ENCODE measurements around the gene RRAGC. TPM values are rescaled to one million over a fixed set of nuclear protein-coding genes. Genes with fewer than 3 reads are reported as not detected.

The RRAGC gene
- total RNA-seq, 1 donor from 2014 or later, result 11.4 TPM

DNA sequence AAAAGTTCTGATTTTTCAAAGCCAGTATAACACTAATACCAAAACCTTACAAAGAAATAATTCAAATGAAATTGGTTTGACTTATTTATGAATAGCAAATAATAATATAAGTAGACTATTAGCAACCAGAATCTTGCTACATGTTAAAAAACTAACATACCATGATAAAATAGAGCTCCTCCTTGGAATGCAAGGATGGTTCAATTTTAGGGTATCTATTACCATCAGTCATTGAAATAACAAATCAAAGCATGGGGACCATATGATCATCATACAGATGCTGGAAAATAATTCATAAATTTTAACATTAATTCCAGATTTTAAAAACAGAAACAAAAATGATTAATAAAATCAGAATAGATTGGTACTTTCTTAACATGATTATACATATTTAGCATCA, 66.3 kb downstream of the RRAGC start:
- Histone ChIP-seq H3K27ac (no peak overlapping the region), H3K4me3 (no peak overlapping the region), H3K9me3 (ENCODE audit: low read depth) (peaks cover 5% of the 10 kb centered on the region), H3K4me2 (no peak overlapping the region), H4K20me1 (ENCODE audit: low read depth) (no peaks in the 10 kb centered on the region), H2AFZ (replicated peaks) (no peak overlapping the region), H3K27me3 (no peaks in the 10 kb centered on the region), H3F3A (ENCODE audit: low read depth) (peaks cover 6% of the 10 kb centered on the region), H3K4me1 (peaks cover 15% of the 10 kb centered on the region), H3K79me2 (ENCODE audit: low read depth) (no peaks in the 10 kb centered on the region), H3K9ac (no peak overlapping the region), H3K36me3 (no peaks in the 10 kb centered on the region)
- Mint-ChIP-seq H3K36me3 (no peaks in the 10 kb centered on the region), H3K27me3 (ENCODE audit: insufficient read depth, low read depth) (peaks cover 15% of the 10 kb centered on the region), H3K27ac (no peak overlapping the region), H3K4me1 (peaks cover 15% of the 10 kb centered on the region), H3K9me3 (peaks cover 8% of the 10 kb centered on the region), H3K4me3 (no peak overlapping the region)
- DNase-seq (ENCODE audit: low spot score), result no peak
- no peak for TF ChIP-seq EZH2phosphoT487 (IDR thresholded peaks at IDR 0.05)
- no peak for TF ChIP-seq EZH2 (IDR thresholded peaks at IDR 0.05)
- TF ChIP-seq, protein P1, sequence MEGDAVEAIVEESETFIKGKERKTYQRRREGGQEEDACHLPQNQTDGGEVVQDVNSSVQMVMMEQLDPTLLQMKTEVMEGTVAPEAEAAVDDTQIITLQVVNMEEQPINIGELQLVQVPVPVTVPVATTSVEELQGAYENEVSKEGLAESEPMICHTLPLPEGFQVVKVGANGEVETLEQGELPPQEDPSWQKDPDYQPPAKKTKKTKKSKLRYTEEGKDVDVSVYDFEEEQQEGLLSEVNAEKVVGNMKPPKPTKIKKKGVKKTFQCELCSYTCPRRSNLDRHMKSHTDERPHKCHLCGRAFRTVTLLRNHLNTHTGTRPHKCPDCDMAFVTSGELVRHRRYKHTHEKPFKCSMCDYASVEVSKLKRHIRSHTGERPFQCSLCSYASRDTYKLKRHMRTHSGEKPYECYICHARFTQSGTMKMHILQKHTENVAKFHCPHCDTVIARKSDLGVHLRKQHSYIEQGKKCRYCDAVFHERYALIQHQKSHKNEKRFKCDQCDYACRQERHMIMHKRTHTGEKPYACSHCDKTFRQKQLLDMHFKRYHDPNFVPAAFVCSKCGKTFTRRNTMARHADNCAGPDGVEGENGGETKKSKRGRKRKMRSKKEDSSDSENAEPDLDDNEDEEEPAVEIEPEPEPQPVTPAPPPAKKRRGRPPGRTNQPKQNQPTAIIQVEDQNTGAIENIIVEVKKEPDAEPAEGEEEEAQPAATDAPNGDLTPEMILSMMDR (IDR thresholded peaks at IDR 0.05), result no peak

DNA sequence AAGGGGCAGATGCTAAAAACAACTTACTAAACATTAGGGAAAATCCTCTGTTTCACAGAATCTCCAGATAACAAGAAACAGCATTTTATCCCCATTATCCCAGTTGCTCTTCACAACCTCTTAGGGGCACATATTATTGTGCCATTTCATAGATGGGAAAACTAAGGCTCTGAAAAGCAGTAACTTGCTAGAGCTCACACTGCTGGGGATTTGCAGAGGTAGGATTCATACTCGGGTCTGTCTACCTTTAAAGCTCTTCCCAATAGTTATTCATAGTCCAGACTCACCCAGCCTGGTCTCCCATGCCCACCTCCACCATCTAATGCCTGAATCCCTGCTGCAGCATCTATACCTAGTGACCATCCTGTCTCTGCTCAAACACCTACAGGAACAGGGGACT, 67.7 kb downstream of the RRAGC start:
- no peak overlapping the region for H3K4me2 ChIP-seq
- Mint-ChIP-seq H3K27ac (no peak overlapping the region), H3K36me3 (no peaks in the 10 kb centered on the region), H3K4me3 (no peak overlapping the region), H3K27me3 (ENCODE audit: insufficient read depth, low read depth) (peaks cover 15% of the 10 kb centered on the region), H3K4me1 (peaks cover 26% of the 10 kb centered on the region), H3K9me3 (peaks cover 8% of the 10 kb centered on the region)
- peaks cover 10% of the 10 kb centered on the region for H3F3A ChIP-seq (ENCODE audit: low read depth)
- no peak overlapping the region for H2AFZ ChIP-seq (replicated peaks)
- no peaks in the 10 kb centered on the region for H3K79me2 ChIP-seq (ENCODE audit: low read depth)
- H4K20me1 ChIP-seq (ENCODE audit: low read depth), result no peaks in the 10 kb centered on the region
- no peak for TF ChIP-seq EZH2 (IDR thresholded peaks at IDR 0.05)
- TF ChIP-seq EZH2phosphoT487 (IDR thresholded peaks at IDR 0.05), result no peak
- TF ChIP-seq, protein P1 (IDR thresholded peaks at IDR 0.05), result no peak
- H3K27ac ChIP-seq, result no peak overlapping the region
- no peak overlapping the region for H3K4me3 ChIP-seq
- H3K9me3 ChIP-seq (ENCODE audit: low read depth), result peaks cover 5% of the 10 kb centered on the region
- H3K9ac ChIP-seq, result no peak overlapping the region
- H3K27me3 ChIP-seq, result no peaks in the 10 kb centered on the region
- DNase-seq (ENCODE audit: low spot score), result no peak
- H3K4me1 ChIP-seq, result peaks cover 20% of the 10 kb centered on the region
- no peaks in the 10 kb centered on the region for H3K36me3 ChIP-seq

DNA sequence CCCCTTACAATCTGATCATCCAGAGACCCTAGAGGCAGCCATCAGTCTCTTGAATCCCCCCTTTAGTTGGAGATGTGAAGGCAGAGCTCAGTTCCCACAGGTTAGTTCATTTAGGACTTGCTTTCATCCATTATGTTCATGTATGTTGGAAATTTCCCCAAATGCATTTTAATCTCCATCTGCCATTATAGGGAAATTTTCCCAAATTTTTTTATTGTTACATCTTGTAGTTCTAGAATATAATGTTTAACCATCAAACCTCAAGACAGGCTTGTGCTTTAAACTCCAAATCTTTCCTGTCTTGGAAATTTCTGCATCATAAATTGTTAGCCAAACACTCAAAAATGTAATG, 68.4 kb downstream of the RRAGC start:
- peaks cover 17% of the 10 kb centered on the region for H3K27me3 Mint-ChIP-seq (ENCODE audit: insufficient read depth, low read depth)
- DNase-seq (ENCODE audit: low spot score), result no peak
- H2AFZ ChIP-seq (replicated peaks), result no peak overlapping the region

More for the DNA sequence above, 68.4 kb downstream of the RRAGC start:
- H3F3A ChIP-seq (ENCODE audit: low read depth), result peaks cover 10% of the 10 kb centered on the region
- H3K4me2 ChIP-seq, result no peak overlapping the region
- no peak for TF ChIP-seq EZH2phosphoT487 (IDR thresholded peaks at IDR 0.05)
- TF ChIP-seq, protein P1 (IDR thresholded peaks at IDR 0.05), result no peak
- TF ChIP-seq EZH2 (IDR thresholded peaks at IDR 0.05), result no peak
- Mint-ChIP-seq H3K36me3 (no peaks in the 10 kb centered on the region), H3K27ac (no peak overlapping the region), H3K4me3 (no peak overlapping the region), H3K9me3 (peaks cover 8% of the 10 kb centered on the region), H3K4me1 (peaks cover 30% of the 10 kb centered on the region)
- no peaks in the 10 kb centered on the region for H4K20me1 ChIP-seq (ENCODE audit: low read depth)
- no peak overlapping the region for H3K4me3 ChIP-seq
- H3K4me1 ChIP-seq, result peaks cover 20% of the 10 kb centered on the region
- H3K9ac ChIP-seq, result no peak overlapping the region
- H3K79me2 ChIP-seq (ENCODE audit: low read depth), result no peaks in the 10 kb centered on the region
- no peaks in the 10 kb centered on the region for H3K27me3 ChIP-seq
- H3K9me3 ChIP-seq (ENCODE audit: low read depth), result peaks cover 5% of the 10 kb centered on the region
- no peaks in the 10 kb centered on the region for H3K36me3 ChIP-seq
- no peak overlapping the region for H3K27ac ChIP-seq
